ENCODE measurements around the gene YIF1A.

YIF1A gene

GRCh38 chr11:66288671-66289547 lies at the start of gene YIF1A:
YIF1A (minus strand) TSS chr11:66289143; CDS start chr11:66288985, 158 bp downstream.
- Histone ChIP-seq H3K27ac (peak within 1 kb of the TSS; percentile 43 to 98 (median 94)), H3K4me3 (peak within 1 kb of the TSS; percentile 77 to 99 (median 86))

GRCh38 chr11:66337103-66337899 lies 48.4 kb upstream of the YIF1A start:
- Histone ChIP-seq H3K27ac (peak overlapping the region in 20 of 21 experiments; percentile 66 to 96 (median 89)), H3K4me3 (peak overlapping the region in 4 of 7 experiments; percentile 39 to 60 (median 50))

- H3K27ac ChIP-seq = peak within 1 kb of the TSS in 20 of 21 experiments; percentile 84 to 96 (median 89)
- H3K4me3 ChIP-seq = peak within 1 kb of the TSS; percentile 39 to 63 (median 51)
These were observed 47.5 kb upstream of the YIF1A start, which contains the start of gene RIN1 for GRCh38 chr11:66336234-66337102. RIN1 (minus strand) TSS chr11:66336434; CDS start chr11:66336402, 32 bp downstream.

- H3K4me3 ChIP-seq = peak overlapping the region; percentile 39 to 63 (median 51)
- peak overlapping the region in 20 of 21 experiments; percentile 84 to 96 (median 89) for H3K27ac ChIP-seq
These were observed 46.7 kb upstream of the YIF1A start for GRCh38 chr11:66335531-66336233.

GRCh38 chr11:66334605-66335442 lies 45.9 kb upstream of the YIF1A start:
- peak overlapping the region; percentile 39 to 63 (median 51) for H3K4me3 ChIP-seq
- H3K27ac ChIP-seq = peak overlapping the region in 17 of 21 experiments; percentile 36 to 96 (median 89)

GRCh38 chr11:66333896-66334604 lies 45.1 kb upstream of the YIF1A start:
- H3K4me3 ChIP-seq = peak overlapping the region in 4 of 7 experiments; percentile 39 to 60 (median 50)
- H3K27ac ChIP-seq = peak overlapping the region in 1 of 21 experiments; percentile 96

- H3K27ac ChIP-seq = no peak overlapping the region
These were observed 44.4 kb upstream of the YIF1A start for GRCh38 chr11:66333220-66333877.

GRCh38 chr11:66332371-66333219 lies 43.7 kb upstream of the YIF1A start:
- H3K4me3 ChIP-seq = no peak overlapping the region

More at GRCh38 chr11:66333220-66333877, 44.4 kb upstream of the YIF1A start:
- no peak overlapping the region for H3K4me3 ChIP-seq

GRCh38 chr11:66331542-66332370 lies 42.8 kb upstream of the YIF1A start:
- H3K4me3 ChIP-seq = no peak overlapping the region
- H3K27ac ChIP-seq = peak overlapping the region in 1 of 21 experiments; percentile 16

More at GRCh38 chr11:66332371-66333219, 43.7 kb upstream of the YIF1A start:
- H3K27ac ChIP-seq = peak overlapping the region in 1 of 21 experiments; percentile 16

GRCh38 chr11:66330931-66331330 lies 42.0 kb upstream of the YIF1A start:
- H3K27ac ChIP-seq = no peak overlapping the region

GRCh38 chr11:66329165-66329673 lies 40.3 kb upstream of the YIF1A start:
- peak overlapping the region in 3 of 21 experiments; percentile 0 to 86 (median 53) for H3K27ac ChIP-seq
- H3K4me3 ChIP-seq = no peak overlapping the region

More at GRCh38 chr11:66330931-66331330, 42.0 kb upstream of the YIF1A start:
- H3K4me3 ChIP-seq = no peak overlapping the region

GRCh38 chr11:66328302-66329144 lies 39.6 kb upstream of the YIF1A start:
- no peak overlapping the region for H3K4me3 ChIP-seq
- H3K27ac ChIP-seq = peak overlapping the region in 15 of 21 experiments; percentile 0 to 86 (median 70)

- H3K27ac ChIP-seq = peak overlapping the region in 16 of 21 experiments; percentile 12 to 86 (median 70)
These were observed 39.0 kb upstream of the YIF1A start for GRCh38 chr11:66328031-66328301.

More at GRCh38 chr11:66328031-66328301, 39.0 kb upstream of the YIF1A start:
- H3K4me3 ChIP-seq = no peak overlapping the region

Measured in skin epidermis (tissue), 12 donors.